Measurements from ENCODE around the gene TREML2. TPM values are rescaled to one million over a fixed set of nuclear protein-coding genes. Genes with fewer than 3 reads are reported as not detected.
A peak's percentile ranks its signal among the peaks of the same experiment; 100 is the strongest.
"Not testable (repeated sequence)": the region's sequence is repeated elsewhere in the genome, so short reads cannot be mapped to it uniquely, and the experiment has no call there.

TREML2 gene, protein sequence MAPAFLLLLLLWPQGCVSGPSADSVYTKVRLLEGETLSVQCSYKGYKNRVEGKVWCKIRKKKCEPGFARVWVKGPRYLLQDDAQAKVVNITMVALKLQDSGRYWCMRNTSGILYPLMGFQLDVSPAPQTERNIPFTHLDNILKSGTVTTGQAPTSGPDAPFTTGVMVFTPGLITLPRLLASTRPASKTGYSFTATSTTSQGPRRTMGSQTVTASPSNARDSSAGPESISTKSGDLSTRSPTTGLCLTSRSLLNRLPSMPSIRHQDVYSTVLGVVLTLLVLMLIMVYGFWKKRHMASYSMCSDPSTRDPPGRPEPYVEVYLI
- polyA plus RNA-seq: 12.4 TPM

GRCh38 chr6:41200901-41201763 is at the start of gene TREML2:
Gene TREML2 (minus strand): TSS chr6:41201149. CDS start chr6:41201008, 141 bp downstream.
- H3K27me3 Mint-ChIP-seq: peaks cover 2% of the 10 kb centered on the region
- peaks cover 36 to 52% (median 43%) of the 10 kb centered on the region in 3 donors for H3K4me1 Mint-ChIP-seq
- H3K36me3 Mint-ChIP-seq: peaks cover 10% of the 10 kb centered on the region
- H3K9me3 Mint-ChIP-seq: peaks cover 0 to 4% (median 0%) of the 10 kb centered on the region in 3 donors
- peak within 1 kb of the TSS; percentile 81 to 90 (median 85) for H3K4me3 Mint-ChIP-seq
- H3K27ac Mint-ChIP-seq: peak within 1 kb of the TSS; percentile 90 to 96 (median 93)

DNA sequence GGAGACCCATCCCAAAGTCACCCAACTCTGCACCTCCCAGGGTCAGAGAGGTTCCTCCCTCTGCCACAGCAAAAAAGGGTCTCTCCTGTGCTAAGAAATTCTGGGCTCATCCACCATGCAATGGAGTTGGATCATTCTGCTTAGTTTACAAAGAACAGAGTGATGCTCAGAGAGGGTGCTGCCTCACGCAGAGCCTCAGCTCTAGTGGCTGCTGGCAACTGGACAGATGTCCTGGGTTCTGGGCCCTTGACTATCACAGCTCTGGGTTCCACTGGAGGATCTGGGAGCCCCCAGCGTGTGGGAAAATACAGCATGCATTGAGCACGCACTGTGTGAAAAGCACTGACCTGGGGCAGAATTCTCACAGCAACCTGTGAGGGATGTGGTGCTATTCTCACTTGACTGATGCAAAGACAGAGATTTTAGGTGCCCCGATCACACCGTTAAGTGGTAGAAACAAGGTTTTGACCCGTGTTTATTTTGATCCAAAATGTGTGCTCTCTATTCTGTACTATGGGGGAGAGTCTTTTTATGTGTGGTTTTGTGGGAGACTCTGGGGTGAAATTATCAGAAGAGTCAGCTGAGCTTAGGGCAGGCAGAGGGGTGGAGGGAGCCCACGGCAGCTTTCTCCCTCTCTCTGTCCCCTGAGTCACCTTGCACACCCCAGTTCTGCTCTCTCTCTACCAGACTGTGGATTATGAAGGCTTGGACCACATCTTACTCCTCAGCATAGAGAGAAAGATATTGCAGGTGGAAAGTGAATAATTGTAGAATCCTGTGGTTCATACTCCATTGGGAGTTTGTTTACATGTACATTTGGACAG is 47.1 kb upstream of the TREML2 start:
- Mint-ChIP-seq H3K9me3 (peaks cover 0 to 2% (median 0%) of the 10 kb centered on the region in 3 donors), H3K4me1 (peaks cover 0 to 4% (median 1%) of the 10 kb centered on the region in 3 donors), H3K27ac (no peak overlapping the region), H3K27me3 (peaks cover 4% of the 10 kb centered on the region), H3K4me3 (no peak overlapping the region), H3K36me3 (peaks cover 3% of the 10 kb centered on the region)

GRCh38 chr6:41247288-41247865 is 46.4 kb upstream of the TREML2 start:
- H3K27ac Mint-ChIP-seq: no peak overlapping the region
- H3K4me1 Mint-ChIP-seq: peaks cover 0 to 4% (median 1%) of the 10 kb centered on the region in 3 donors
- peaks cover 3% of the 10 kb centered on the region for H3K36me3 Mint-ChIP-seq
- no peak overlapping the region for H3K4me3 Mint-ChIP-seq
- peaks cover 0 to 3% (median 0%) of the 10 kb centered on the region in 3 donors for H3K9me3 Mint-ChIP-seq
- peaks cover 9% of the 10 kb centered on the region for H3K27me3 Mint-ChIP-seq

DNA sequence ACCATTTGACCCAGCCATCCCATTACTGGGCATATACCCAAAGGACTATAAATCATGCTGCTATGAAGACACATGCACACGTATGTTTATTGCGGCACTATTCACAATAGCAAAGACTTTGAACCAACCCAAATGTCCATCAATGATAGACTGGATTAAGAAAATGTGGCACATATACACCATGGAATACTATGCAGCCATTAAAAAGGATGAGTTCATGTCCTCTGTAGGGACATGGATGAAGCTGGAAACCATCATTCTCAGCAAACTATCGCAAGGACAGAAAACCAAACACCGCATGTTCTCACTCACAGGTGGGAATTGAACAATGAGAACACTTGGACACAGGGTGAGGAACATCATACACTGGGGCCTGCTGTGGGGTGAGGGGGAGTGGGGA is 45.6 kb upstream of the TREML2 start:
- not testable (repeated sequence) for H3K27me3 Mint-ChIP-seq, H3K4me1 Mint-ChIP-seq, H3K27ac Mint-ChIP-seq, H3K9me3 Mint-ChIP-seq, H3K36me3 Mint-ChIP-seq
- H3K4me3 Mint-ChIP-seq: peak overlapping the region in 1 of 4 donors; percentile 28

- no peak overlapping the region for H3K27ac Mint-ChIP-seq
- H3K4me1 Mint-ChIP-seq: peaks cover 4% of the 10 kb centered on the region in 3 donors
- H3K9me3 Mint-ChIP-seq: peaks cover 0 to 2% (median 0%) of the 10 kb centered on the region in 3 donors
- H3K27me3 Mint-ChIP-seq: peaks cover 32% of the 10 kb centered on the region
- H3K36me3 Mint-ChIP-seq: no peaks in the 10 kb centered on the region
- H3K4me3 Mint-ChIP-seq: peak overlapping the region in 1 of 4 donors; percentile 34
Observed at GRCh38 chr6:41239467-41240159, 38.7 kb upstream of the TREML2 start.

- Mint-ChIP-seq H3K9me3 (no peaks in the 10 kb centered on the region), H3K36me3 (no peaks in the 10 kb centered on the region), H3K27ac (no peak overlapping the region), H3K4me3 (no peak overlapping the region), H3K4me1 (peaks cover 0 to 4% (median 2%) of the 10 kb centered on the region in 3 donors), H3K27me3 (peaks cover 28% of the 10 kb centered on the region)
Observed at GRCh38 chr6:41237128-41237527, 36.2 kb upstream of the TREML2 start.

GRCh38 chr6:41236276-41236675 is 35.3 kb upstream of the TREML2 start:
- Mint-ChIP-seq H3K27me3 (peaks cover 28% of the 10 kb centered on the region), H3K27ac (no peak overlapping the region), H3K4me1 (peaks cover 2 to 4% (median 3%) of the 10 kb centered on the region in 3 donors), H3K4me3 (no peak overlapping the region), H3K9me3 (no peaks in the 10 kb centered on the region), H3K36me3 (peaks cover 1% of the 10 kb centered on the region)

DNA sequence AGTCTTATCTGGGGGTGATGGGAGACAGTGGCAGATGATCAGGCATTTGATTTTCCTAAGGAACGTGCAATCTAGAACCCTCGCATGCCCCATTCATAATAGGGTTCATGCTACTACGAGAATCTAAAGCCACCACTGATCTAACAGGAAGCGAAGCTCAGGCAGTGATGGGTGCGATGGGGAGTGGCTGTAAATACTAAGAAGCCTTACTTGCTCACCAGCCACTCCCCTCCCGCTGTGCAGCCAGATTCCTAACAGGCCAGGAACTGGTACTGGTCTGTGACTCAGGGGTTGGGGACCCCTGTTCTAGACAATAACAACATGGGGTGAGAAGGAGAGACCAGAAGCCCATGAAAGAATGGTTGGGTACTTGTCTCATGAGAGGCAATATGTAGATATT is 31.7 kb upstream of the TREML2 start:
- Mint-ChIP-seq H3K4me3 (no peak overlapping the region), H3K36me3 (peaks cover 3% of the 10 kb centered on the region), H3K4me1 (peaks cover 3 to 11% (median 5%) of the 10 kb centered on the region in 3 donors), H3K9me3 (no peaks in the 10 kb centered on the region), H3K27me3 (peaks cover 20% of the 10 kb centered on the region), H3K27ac (no peak overlapping the region)

DNA sequence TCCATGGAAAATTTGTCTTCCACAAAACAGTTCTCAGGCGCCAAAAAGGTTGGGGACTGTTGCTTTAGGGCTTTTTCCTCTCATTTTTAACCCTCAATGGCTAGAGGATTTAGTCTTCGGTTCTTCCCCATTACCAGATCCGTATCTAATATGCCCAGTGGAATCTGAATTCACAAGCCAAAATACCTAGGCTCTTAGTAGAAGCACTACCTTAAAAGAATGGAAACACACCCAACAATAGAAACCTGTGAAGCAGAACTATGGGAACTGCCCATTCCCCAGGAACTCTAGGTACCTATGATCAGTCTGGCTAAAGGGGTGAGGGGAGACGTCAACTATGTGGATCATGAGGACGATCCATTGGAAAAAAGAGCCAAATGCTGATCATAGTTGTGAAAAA is 30.3 kb upstream of the TREML2 start:
- H3K27me3 Mint-ChIP-seq: peaks cover 11% of the 10 kb centered on the region
- no peak overlapping the region for H3K4me3 Mint-ChIP-seq
- no peaks in the 10 kb centered on the region for H3K9me3 Mint-ChIP-seq
- H3K4me1 Mint-ChIP-seq: peaks cover 3 to 11% (median 5%) of the 10 kb centered on the region in 3 donors
- H3K36me3 Mint-ChIP-seq: peaks cover 3% of the 10 kb centered on the region
- no peak overlapping the region for H3K27ac Mint-ChIP-seq

- H3K4me3 Mint-ChIP-seq: no peak overlapping the region
Observed at GRCh38 chr6:41229721-41230120, 28.8 kb upstream of the TREML2 start.

DNA sequence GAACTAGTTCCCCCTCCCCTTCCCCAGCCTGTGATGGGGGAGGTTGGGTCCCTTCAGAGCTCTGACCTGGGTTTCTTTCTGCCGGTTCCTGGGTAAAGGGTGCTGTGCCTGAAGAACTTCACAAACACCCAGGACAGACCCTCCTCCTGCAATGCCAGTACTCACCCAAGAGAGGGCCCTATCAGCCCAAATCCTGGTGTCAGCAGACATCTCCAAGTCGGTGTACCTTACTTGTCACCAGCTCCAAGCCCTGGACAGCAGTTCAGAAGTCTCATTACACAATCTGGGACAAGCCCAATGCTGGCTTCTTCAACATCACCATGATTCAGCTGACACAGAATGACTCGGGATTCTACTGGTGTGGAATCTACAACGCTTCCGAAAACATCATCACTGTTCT is 27.7 kb upstream of the TREML2 start:
- Mint-ChIP-seq H3K9me3 (no peaks in the 10 kb centered on the region), H3K27me3 (peaks cover 11% of the 10 kb centered on the region), H3K4me3 (peak overlapping the region in 1 of 4 donors; percentile 44), H3K27ac (no peak overlapping the region), H3K4me1 (peaks cover 0 to 11% (median 3%) of the 10 kb centered on the region in 3 donors), H3K36me3 (peaks cover 3% of the 10 kb centered on the region)

More at GRCh38 chr6:41229721-41230120, 28.8 kb upstream of the TREML2 start:
- Mint-ChIP-seq H3K9me3 (no peaks in the 10 kb centered on the region), H3K27ac (no peak overlapping the region), H3K4me1 (peaks cover 0 to 11% (median 3%) of the 10 kb centered on the region in 3 donors), H3K36me3 (peaks cover 3% of the 10 kb centered on the region), H3K27me3 (peaks cover 11% of the 10 kb centered on the region)

- Mint-ChIP-seq H3K4me3 (peak within 1 kb of the TSS in 2 of 4 donors; percentile 44 to 68), H3K27me3 (peaks cover 11% of the 10 kb centered on the region), H3K4me1 (peaks cover 0 to 11% (median 3%) of the 10 kb centered on the region in 3 donors), H3K27ac (no peak within 1 kb of the TSS), H3K9me3 (no peaks in the 10 kb centered on the region), H3K36me3 (peaks cover 3% of the 10 kb centered on the region)
Observed at GRCh38 chr6:41228096-41228495, 27.1 kb upstream of the TREML2 start, which contains the start of gene TREML4. Gene TREML4 (plus strand): TSS chr6:41228349. CDS start chr6:41228428, 79 bp downstream.

DNA sequence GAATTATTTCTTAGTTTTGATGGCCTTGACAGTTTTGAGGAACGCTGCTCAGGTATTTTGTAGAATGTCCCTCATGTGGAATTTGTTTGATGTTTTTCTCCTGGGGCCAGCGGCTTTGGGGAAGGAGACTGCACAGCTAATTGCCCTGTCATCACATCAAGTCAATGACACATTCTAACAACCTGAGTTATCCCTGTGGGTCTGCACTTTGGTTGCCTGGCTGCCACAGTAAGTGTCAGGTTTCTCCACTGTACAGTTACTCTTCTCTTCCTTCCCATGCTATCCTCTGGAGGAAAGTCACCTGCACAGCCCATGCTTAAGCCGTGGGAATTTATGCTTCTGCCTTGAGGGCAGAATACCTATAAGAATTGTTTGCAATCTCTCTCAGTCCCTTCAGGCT is 25.8 kb upstream of the TREML2 start:
- no peaks in the 10 kb centered on the region for H3K9me3 Mint-ChIP-seq
- no peak overlapping the region for H3K4me3 Mint-ChIP-seq
- H3K27me3 Mint-ChIP-seq: peaks cover 9% of the 10 kb centered on the region
- peaks cover 0 to 11% (median 3%) of the 10 kb centered on the region in 3 donors for H3K4me1 Mint-ChIP-seq
- H3K27ac Mint-ChIP-seq: no peak overlapping the region
- peaks cover 6% of the 10 kb centered on the region for H3K36me3 Mint-ChIP-seq

GRCh38 chr6:41224800-41225199 is 23.9 kb upstream of the TREML2 start:
- peaks cover 4% of the 10 kb centered on the region for H3K27me3 Mint-ChIP-seq
- peaks cover 0 to 7% (median 3%) of the 10 kb centered on the region in 3 donors for H3K4me1 Mint-ChIP-seq
- H3K4me3 Mint-ChIP-seq: no peak overlapping the region
- peaks cover 4% of the 10 kb centered on the region for H3K36me3 Mint-ChIP-seq
- no peak overlapping the region for H3K27ac Mint-ChIP-seq
- peaks cover 0 to 6% (median 0%) of the 10 kb centered on the region in 3 donors for H3K9me3 Mint-ChIP-seq
